ENCODE measurements around the gene ADAMTS2. TPM values are rescaled to one million over a fixed set of nuclear protein-coding genes. Genes with fewer than 3 reads are reported as not detected.

Gene ADAMTS2
- polyA plus RNA-seq, 1 donor = 5.9 TPM

DNA sequence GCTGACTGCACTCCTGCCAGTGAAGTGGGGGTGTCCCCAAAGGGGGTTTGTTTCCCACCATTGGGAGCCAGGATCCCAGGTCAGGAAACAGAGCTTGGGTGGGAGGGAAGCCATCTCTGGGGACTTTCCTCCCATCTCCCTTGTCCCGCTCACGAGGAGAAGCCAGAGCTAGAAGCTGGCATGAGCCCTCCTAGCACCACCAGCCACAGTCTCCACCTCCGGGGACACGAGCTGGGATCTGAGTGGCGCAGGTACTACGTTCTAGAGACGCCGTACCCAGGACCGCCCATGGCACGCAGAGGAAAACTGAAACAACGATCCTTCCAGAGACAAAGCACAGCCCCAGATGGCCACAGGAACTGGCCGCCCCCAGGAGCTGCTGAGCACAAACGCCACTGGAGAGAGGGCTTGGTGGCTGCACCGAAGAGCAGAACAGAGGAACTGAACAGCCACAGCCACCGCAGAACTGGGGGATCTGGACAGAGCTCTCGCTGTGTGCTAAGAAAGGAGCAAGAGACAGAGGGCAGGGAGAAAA is 29.8 kb downstream of the ADAMTS2 start:
- Histone ChIP-seq H3K36me3 (ENCODE audit: control insufficient read depth, insufficient read depth, low read length) (no peaks in the 10 kb centered on the region), H3K9me3 (ENCODE audit: control insufficient read depth, low read depth, low read length) (peaks cover 5% of the 10 kb centered on the region), H3K4me3 (ENCODE audit: low read length) (no peak overlapping the region), H3K27ac (ENCODE audit: low read length) (no peak overlapping the region), H3K27me3 (ENCODE audit: control insufficient read depth, insufficient read depth, low read length) (no peaks in the 10 kb centered on the region), H3K4me1 (ENCODE audit: control insufficient read depth, insufficient read depth, low read length) (peaks cover 3% of the 10 kb centered on the region)
- 86% methylated on average over 1 of the region's 16 CpGs for WGBS (ENCODE audit: insufficient coverage, low lambda C conversion rate)
- DNase-seq = no peak

DNA sequence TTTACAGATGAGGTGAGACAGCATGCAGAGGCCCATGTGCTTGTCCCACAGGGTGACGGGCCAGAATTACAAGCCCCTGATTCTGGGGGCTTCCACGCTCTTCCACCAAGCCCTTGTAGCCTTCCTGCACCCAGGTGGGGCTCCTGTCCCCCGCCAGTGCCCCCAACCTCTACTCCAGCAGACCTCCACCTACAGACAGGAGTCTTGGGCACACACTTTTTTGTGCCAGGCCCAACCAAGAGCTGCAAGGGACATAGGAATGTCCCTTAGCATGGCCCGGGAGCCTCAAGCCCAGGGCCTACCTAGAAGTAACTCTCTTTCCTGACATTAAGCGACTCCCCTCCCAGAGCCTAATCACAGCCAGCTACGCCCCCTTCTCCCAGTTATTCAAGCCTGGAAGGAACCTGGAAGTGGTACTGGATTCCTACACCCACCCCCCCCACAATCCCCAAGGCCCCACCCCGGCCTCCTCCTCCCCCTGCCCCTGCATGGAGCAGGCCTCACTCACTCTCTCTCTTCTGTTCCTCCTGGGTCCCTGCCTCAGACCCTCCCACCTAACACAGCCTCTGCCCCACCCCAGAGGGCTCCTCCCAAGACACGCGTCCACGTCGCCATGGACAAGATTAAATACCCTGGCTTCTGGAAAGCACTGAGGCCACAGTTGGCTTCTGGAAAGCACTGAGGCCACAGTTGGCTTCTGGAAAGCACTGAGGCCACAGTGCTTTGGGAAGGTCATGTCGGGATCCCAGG is 30.5 kb downstream of the ADAMTS2 start:
- Histone ChIP-seq H3K4me1 (ENCODE audit: control insufficient read depth, insufficient read depth, low read length) (peaks cover 3% of the 10 kb centered on the region), H3K4me3 (ENCODE audit: low read length) (no peak overlapping the region), H3K9me3 (ENCODE audit: control insufficient read depth, low read depth, low read length) (peaks cover 5% of the 10 kb centered on the region), H3K27ac (ENCODE audit: low read length) (no peak overlapping the region), H3K36me3 (ENCODE audit: control insufficient read depth, insufficient read depth, low read length) (no peaks in the 10 kb centered on the region), H3K27me3 (ENCODE audit: control insufficient read depth, insufficient read depth, low read length) (no peaks in the 10 kb centered on the region)
- DNase-seq = no peak
- 100% methylated on average over 1 of the region's 12 CpGs for WGBS (ENCODE audit: insufficient coverage, low lambda C conversion rate)

DNA sequence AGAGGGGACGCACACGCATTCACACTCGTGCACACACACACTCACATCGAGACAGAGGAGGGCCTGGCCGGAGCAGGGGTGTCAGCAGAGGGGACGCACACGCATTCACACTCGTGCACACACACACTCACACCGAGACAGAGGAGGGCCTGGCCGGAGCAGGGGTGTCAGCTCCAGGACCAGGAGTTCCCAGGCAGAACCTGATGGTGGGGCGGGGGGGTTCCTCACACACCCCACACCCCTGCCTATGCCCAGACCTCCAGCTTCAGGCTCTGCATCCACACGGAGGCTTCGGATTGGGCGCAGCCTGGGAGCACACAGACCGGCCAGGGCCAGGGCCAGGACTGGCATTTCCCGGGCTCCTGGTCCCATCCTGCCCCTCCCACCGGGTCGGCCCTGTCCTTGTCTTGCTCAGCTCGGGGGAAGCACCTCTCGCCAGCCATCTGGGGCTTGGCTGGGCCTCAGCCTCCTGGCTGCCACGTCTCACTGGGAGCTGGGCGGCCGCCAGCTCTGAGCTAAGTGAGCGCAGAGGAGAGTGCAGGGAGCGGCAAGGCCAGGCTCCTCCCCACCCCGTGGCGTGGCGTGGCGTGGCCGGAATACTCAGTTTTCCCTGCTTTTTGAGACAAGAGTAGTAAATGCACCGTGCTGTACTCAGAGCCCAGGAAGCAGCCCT is 31.3 kb downstream of the ADAMTS2 start:
- Histone ChIP-seq H3K4me1 (ENCODE audit: control insufficient read depth, insufficient read depth, low read length) (peaks cover 3% of the 10 kb centered on the region), H3K27me3 (ENCODE audit: control insufficient read depth, insufficient read depth, low read length) (no peaks in the 10 kb centered on the region), H3K27ac (ENCODE audit: low read length) (no peak overlapping the region), H3K36me3 (ENCODE audit: control insufficient read depth, insufficient read depth, low read length) (no peaks in the 10 kb centered on the region), H3K9me3 (ENCODE audit: control insufficient read depth, low read depth, low read length) (peaks cover 5% of the 10 kb centered on the region), H3K4me3 (ENCODE audit: low read length) (no peak overlapping the region)
- no CpG with 5 or more reads among the region's 31 CpGs for WGBS (ENCODE audit: insufficient coverage, low lambda C conversion rate)
- peak; percentile 61 to 66 for DNase-seq

DNA sequence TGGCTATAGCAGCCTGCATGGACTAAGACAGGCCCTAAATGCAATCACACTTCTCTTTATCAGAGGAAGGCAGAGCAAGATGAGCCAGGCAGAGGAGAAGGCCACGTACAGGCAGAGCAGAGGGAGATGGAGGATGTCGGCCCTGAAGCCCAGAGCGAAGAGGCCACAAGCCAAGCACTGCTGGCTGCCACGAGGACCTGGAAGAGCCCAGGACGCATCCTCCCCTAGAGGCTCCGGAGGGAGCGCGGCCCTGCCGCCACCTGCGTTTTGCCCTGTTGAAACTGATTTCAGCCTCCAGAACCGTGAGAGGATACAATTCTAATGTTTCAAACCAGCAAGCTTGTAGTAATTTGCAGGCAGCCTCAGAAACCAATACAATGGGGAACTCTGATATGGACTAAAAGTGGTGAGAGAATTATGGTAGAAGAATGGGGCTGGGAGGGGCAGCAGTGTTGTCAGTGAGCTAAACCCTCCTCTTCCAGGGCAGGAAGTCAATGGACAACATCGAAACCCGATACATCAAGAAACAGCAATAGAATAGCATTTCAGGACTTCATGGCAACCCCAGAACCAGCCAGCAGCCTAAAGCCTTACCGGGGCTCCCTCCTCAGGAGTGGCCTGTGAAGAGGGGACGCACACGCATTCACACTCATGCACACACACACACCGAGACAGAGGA is 32.6 kb downstream of the ADAMTS2 start:
- Histone ChIP-seq H3K9me3 (ENCODE audit: control insufficient read depth, low read depth, low read length) (peaks cover 5% of the 10 kb centered on the region), H3K36me3 (ENCODE audit: control insufficient read depth, insufficient read depth, low read length) (no peaks in the 10 kb centered on the region), H3K4me3 (ENCODE audit: low read length) (no peak overlapping the region), H3K27ac (ENCODE audit: low read length) (no peak overlapping the region), H3K27me3 (ENCODE audit: control insufficient read depth, insufficient read depth, low read length) (no peaks in the 10 kb centered on the region), H3K4me1 (ENCODE audit: control insufficient read depth, insufficient read depth, low read length) (peaks cover 3% of the 10 kb centered on the region)
- no peak for DNase-seq
- no CpG with 5 or more reads among the region's 17 CpGs for WGBS (ENCODE audit: insufficient coverage, low lambda C conversion rate)

DNA sequence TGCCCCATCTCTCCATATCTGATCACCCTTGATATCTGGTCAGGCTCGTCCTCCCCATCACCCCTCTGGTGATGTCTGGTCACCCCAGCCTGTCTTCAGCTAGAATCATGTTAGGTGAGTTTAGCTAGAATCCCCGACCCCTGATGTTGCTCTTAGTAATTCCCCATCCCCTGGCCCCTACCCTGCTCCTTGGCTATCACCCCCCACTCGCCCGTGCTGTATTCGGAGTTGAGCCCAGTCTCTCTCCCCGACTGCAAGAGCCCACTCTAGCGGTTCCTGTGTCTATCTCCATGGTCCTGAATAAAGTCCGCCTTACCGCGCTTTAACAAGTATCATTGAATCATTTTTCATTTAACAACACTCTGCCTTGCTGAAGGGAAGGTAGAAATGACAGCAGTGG is 33.7 kb downstream of the ADAMTS2 start:
- Histone ChIP-seq H3K27me3 (ENCODE audit: control insufficient read depth, insufficient read depth, low read length) (no peaks in the 10 kb centered on the region), H3K4me3 (ENCODE audit: low read length) (no peak overlapping the region), H3K27ac (ENCODE audit: low read length) (no peak overlapping the region), H3K9me3 (ENCODE audit: control insufficient read depth, low read depth, low read length) (peaks cover 9% of the 10 kb centered on the region), H3K4me1 (ENCODE audit: control insufficient read depth, insufficient read depth, low read length) (peaks cover 3% of the 10 kb centered on the region), H3K36me3 (ENCODE audit: control insufficient read depth, insufficient read depth, low read length) (no peaks in the 10 kb centered on the region)
- no CpG with 5 or more reads among the region's 10 CpGs for WGBS (ENCODE audit: insufficient coverage, low lambda C conversion rate)
- DNase-seq = no peak

DNA sequence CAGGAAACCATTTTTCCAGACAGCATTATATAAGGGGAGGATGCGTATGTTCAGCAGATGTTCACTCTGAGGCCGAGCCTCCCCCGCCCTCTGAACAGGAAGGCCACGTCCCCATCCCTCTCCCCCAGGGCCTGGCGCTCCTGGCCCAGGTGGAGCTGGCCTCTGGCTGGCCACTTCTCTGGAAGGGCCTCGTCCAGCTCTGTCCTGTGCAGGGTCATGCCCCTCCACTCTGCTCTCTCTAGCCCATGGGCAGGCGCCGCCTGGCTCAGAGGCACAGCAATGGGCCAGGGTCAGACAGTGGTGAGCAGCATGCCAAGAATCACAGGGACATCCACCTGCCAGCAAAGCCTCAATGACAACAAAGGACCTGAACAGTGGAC is 34.2 kb downstream of the ADAMTS2 start:
- WGBS (ENCODE audit: insufficient coverage, low lambda C conversion rate) = no CpG with 5 or more reads among the region's 8 CpGs
- Histone ChIP-seq H3K4me3 (ENCODE audit: low read length) (no peak overlapping the region), H3K27me3 (ENCODE audit: control insufficient read depth, insufficient read depth, low read length) (no peaks in the 10 kb centered on the region), H3K9me3 (ENCODE audit: control insufficient read depth, low read depth, low read length) (peaks cover 7% of the 10 kb centered on the region), H3K36me3 (ENCODE audit: control insufficient read depth, insufficient read depth, low read length) (no peaks in the 10 kb centered on the region), H3K27ac (ENCODE audit: low read length) (no peak overlapping the region), H3K4me1 (ENCODE audit: control insufficient read depth, insufficient read depth, low read length) (peaks cover 3% of the 10 kb centered on the region)
- DNase-seq = no peak

DNA sequence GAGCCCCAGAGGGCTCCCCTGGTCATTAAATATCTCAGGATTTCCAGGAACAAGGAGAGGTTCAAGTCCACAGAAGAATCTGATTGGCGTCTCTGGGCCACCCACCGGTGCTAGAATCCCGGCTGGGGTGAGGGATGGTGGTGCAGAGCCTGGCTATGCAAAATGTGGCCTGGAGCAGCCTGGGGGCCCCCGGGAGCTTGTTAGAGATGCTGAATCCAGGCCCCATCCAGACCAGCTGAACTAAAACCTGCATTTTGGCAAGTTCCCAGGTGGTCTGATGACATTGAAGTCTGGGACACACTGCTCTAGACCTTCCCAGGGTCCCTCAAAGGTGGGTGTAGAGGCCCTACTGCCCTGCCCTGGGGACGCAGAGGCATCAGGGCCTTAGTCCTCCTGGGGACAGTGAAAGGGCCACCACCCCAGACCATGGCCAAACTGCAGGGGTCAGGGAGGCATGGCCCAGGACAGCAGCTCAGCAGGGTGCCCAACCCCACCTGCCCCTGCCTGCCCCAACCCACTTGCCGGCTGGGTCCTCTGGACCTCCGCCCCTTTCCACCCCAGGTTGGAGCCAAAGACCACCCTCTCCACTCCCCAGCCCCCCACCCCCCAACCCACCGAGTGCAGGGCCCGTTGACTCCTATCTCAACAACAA is 34.7 kb downstream of the ADAMTS2 start:
- H3K36me3 ChIP-seq (ENCODE audit: control insufficient read depth, insufficient read depth, low read length) = no peaks in the 10 kb centered on the region
- whole genome bisulfite sequencing (ENCODE audit: insufficient coverage, low lambda C conversion rate) = no CpG with 5 or more reads among the region's 9 CpGs
- H3K4me1 ChIP-seq (ENCODE audit: control insufficient read depth, insufficient read depth, low read length) = peaks cover 3% of the 10 kb centered on the region
- DNase-seq = no peak
- peaks cover 6% of the 10 kb centered on the region for H3K9me3 ChIP-seq (ENCODE audit: control insufficient read depth, low read depth, low read length)
- no peak overlapping the region for H3K4me3 ChIP-seq (ENCODE audit: low read length)
- no peaks in the 10 kb centered on the region for H3K27me3 ChIP-seq (ENCODE audit: control insufficient read depth, insufficient read depth, low read length)
- no peak overlapping the region for H3K27ac ChIP-seq (ENCODE audit: low read length)

DNA sequence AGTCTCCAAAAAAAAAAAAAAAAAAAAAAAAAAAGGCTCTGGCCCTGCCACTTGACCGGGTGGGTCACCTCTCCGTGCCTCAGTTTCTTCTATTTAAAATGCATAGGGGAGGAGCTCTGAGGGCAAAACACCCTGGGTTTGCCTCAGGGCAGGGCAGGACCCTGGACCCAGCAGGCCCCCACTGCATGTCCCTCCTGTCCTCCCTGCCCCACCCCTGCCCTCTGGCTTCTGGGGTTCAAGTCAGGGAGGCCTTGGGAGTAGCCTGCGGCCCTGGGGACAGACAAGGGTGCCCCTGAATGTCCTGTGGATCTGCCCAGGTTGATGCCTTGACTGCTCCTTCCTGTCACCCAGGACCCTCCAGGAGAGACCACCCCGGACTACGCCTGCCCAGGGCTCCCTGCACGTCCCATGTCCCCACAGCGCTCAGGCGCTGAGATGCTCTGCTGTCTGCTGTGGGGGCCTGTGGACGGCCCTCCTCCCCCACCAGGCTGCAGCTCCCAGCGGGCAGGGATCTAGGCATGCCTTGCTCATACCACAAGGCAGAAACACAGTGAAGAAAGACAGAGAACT is 35.4 kb downstream of the ADAMTS2 start:
- H3K4me1 ChIP-seq (ENCODE audit: control insufficient read depth, insufficient read depth, low read length) = peaks cover 3% of the 10 kb centered on the region
- no peaks in the 10 kb centered on the region for H3K27me3 ChIP-seq (ENCODE audit: control insufficient read depth, insufficient read depth, low read length)
- no peak overlapping the region for H3K27ac ChIP-seq (ENCODE audit: low read length)
- H3K4me3 ChIP-seq (ENCODE audit: low read length) = no peak overlapping the region
- H3K9me3 ChIP-seq (ENCODE audit: control insufficient read depth, low read depth, low read length) = peaks cover 6% of the 10 kb centered on the region
- no CpG with 5 or more reads among the region's 10 CpGs for WGBS (ENCODE audit: insufficient coverage, low lambda C conversion rate)
- H3K36me3 ChIP-seq (ENCODE audit: control insufficient read depth, insufficient read depth, low read length) = no peaks in the 10 kb centered on the region
- no peak for DNase-seq

DNA sequence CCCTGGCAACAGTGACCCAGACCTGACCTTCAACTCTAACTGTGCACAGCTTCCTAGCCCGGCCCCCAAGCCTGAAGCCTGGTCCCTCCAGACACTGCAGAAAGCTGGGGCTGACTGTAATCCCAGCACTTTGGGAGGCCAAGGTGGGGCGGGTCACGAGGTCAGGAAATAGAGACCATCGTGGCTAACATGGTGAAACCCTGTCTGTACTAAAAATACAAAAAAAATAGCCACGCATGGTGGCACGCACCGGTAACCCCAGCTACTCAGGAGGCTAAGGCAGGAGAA is 35.9 kb downstream of the ADAMTS2 start:
- 95% methylated on average over 6 of the region's 7 CpGs for WGBS (ENCODE audit: insufficient coverage, low lambda C conversion rate)
- no peak for DNase-seq
- H3K27ac ChIP-seq (ENCODE audit: low read length) = no peak overlapping the region
- no peaks in the 10 kb centered on the region for H3K27me3 ChIP-seq (ENCODE audit: control insufficient read depth, insufficient read depth, low read length)
- H3K4me1 ChIP-seq (ENCODE audit: control insufficient read depth, insufficient read depth, low read length) = peaks cover 3% of the 10 kb centered on the region
- no peaks in the 10 kb centered on the region for H3K36me3 ChIP-seq (ENCODE audit: control insufficient read depth, insufficient read depth, low read length)
- no peak overlapping the region for H3K4me3 ChIP-seq (ENCODE audit: low read length)
- peaks cover 6% of the 10 kb centered on the region for H3K9me3 ChIP-seq (ENCODE audit: control insufficient read depth, low read depth, low read length)
